Endothelial cell of umbilical vein (primary cell): Measurements from ENCODE around the gene MAGEA12. TPM values are rescaled to one million over a fixed set of nuclear protein-coding genes. Genes with fewer than 3 reads are reported as not detected.

Source experiments
- polyA plus RNA-seq, 4 experiments: library from polyadenylated mRNA; depleted of rRNA in 3 of 4; stranded (reverse) in 3 of 4; unstranded in 1 of 4; fragments of >200 nt; gene quantifications; 2 replicates each; pipeline versions ENCODE4 v1.2.1 to v1.2.3, GENCODE V29; 2011 to 2012; ENCODE audit warnings: missing spikeins in 1 of 4
- total RNA-seq: library from RNA; stranded (reverse); gene quantifications from 2 replicates; pipeline ENCODE4 v1.2.3, GENCODE V29; 2021

Gene MAGEA12
- total and polyA plus RNA-seq, 2 donors (not counting 3 experiments of a cell fraction or from before 2014, with no cell fraction given): not detected

Other genes starting within 250 kb of the MAGEA12 start
- not detected in 2 replicates for gene GABRQ, start 95.9 kb upstream of the MAGEA12 start, total RNA-seq
- gene GABRQ, start 95.9 kb upstream of the MAGEA12 start, polyA plus RNA-seq: 0.01 and 0.02 TPM in 2 replicates
- not detected in 2 replicates for gene MAGEA3, start 35.0 kb upstream of the MAGEA12 start, total RNA-seq
- not detected in 2 replicates for gene MAGEA3, start 35.0 kb upstream of the MAGEA12 start, polyA plus RNA-seq
- gene CSAG2, start 24.5 kb upstream of the MAGEA12 start, total RNA-seq: not detected in 2 replicates
- not detected in 2 replicates for gene CSAG2, start 24.5 kb upstream of the MAGEA12 start, polyA plus RNA-seq
- gene MAGEA2B, start 19.1 kb upstream of the MAGEA12 start, total RNA-seq: not detected in 2 replicates
- not detected in 2 replicates for gene MAGEA2B, start 19.1 kb upstream of the MAGEA12 start, polyA plus RNA-seq
- gene CSAG1, start within 50 bp of the MAGEA12 start, total RNA-seq: not detected in 2 replicates
- not detected in 2 replicates for gene CSAG1, start within 50 bp of the MAGEA12 start, polyA plus RNA-seq
- gene MAGEA2, start 20.1 kb downstream of the MAGEA12 start, total RNA-seq: not detected in 2 replicates
- not detected in 2 replicates for gene MAGEA2, start 20.1 kb downstream of the MAGEA12 start, polyA plus RNA-seq
- not detected in 2 replicates for gene CSAG3, start 25.5 kb downstream of the MAGEA12 start, total RNA-seq
- not detected in 2 replicates for gene CSAG3, start 25.5 kb downstream of the MAGEA12 start, polyA plus RNA-seq
- not detected in 2 replicates for gene MAGEA6, start 35.9 kb downstream of the MAGEA12 start, total RNA-seq
- not detected in 2 replicates for gene MAGEA6, start 35.9 kb downstream of the MAGEA12 start, polyA plus RNA-seq
- gene CETN2, start 97.0 kb downstream of the MAGEA12 start, total RNA-seq: 28.2 and 28.6 TPM in 2 replicates
- gene CETN2, start 97.0 kb downstream of the MAGEA12 start, polyA plus RNA-seq: 15.1 and 15.4 TPM in 2 replicates
- gene NSDHL, start 97.3 kb downstream of the MAGEA12 start, total RNA-seq: 40.0 and 43.4 TPM in 2 replicates
- 43.7 and 44.5 TPM in 2 replicates for gene NSDHL, start 97.3 kb downstream of the MAGEA12 start, polyA plus RNA-seq
- gene ZNF185, start 164.3 kb downstream of the MAGEA12 start, total RNA-seq: 19.7 and 31.6 TPM in 2 replicates
- 15.5 and 18.7 TPM in 2 replicates for gene ZNF185, start 164.3 kb downstream of the MAGEA12 start, polyA plus RNA-seq